ENCODE measurements around the gene PRSS16.
A peak's percentile ranks its signal among the peaks of the same experiment; 100 is the strongest.
"Not testable (repeated sequence)": the region's sequence is repeated elsewhere in the genome, so short reads cannot be mapped to it uniquely, and the experiment has no call there.

The PRSS16 gene, protein sequence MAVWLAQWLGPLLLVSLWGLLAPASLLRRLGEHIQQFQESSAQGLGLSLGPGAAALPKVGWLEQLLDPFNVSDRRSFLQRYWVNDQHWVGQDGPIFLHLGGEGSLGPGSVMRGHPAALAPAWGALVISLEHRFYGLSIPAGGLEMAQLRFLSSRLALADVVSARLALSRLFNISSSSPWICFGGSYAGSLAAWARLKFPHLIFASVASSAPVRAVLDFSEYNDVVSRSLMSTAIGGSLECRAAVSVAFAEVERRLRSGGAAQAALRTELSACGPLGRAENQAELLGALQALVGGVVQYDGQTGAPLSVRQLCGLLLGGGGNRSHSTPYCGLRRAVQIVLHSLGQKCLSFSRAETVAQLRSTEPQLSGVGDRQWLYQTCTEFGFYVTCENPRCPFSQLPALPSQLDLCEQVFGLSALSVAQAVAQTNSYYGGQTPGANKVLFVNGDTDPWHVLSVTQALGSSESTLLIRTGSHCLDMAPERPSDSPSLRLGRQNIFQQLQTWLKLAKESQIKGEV

DNA sequence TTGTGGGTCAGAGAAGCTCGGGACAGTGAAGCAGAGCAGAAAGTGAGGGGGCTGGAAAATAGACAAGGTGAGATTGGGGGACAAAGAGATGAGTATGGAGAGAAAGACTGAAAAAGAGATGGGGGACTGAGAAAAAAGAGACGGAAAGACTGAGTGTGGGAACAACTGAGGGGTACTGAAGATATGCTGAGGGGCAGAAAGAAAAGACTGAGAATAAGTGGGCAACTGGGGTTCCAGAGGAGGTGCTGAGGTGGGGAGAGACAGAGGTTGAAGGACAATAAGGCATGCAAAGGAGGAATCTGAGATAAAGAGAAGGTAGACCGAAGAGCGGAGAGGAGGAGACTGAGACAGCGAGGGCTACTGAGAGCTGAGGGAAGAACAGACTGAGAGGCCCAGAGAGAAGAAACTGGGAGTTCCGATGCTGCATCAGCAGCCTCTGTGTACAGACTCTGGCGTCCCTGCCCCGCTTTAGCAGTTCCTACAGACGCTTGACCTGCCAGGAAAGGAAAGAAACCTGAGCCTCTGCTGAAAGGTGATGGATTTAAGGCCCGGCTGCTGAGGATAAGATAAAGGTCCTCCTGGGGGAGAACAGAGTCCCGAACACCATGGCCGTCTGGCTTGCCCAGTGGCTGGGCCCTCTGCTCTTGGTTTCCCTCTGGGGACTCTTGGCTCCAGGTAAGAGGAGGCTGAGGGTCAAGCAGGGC, at the start of gene PRSS16:
Gene PRSS16, plus strand, starts transcription at position 569 of the 704 bp plus-strand sequence. Its CDS starts 37 bp downstream, at position 606.
- H3K4me1 ChIP-seq (ENCODE audit: control insufficient read depth, insufficient read depth, low read length) = peaks cover 9% of the 10 kb centered on the region
- no peak within 1 kb of the TSS for H3K27ac ChIP-seq (ENCODE audit: low read depth, low read length)
- peaks cover 42% of the 10 kb centered on the region for H3K27me3 ChIP-seq (ENCODE audit: control insufficient read depth, insufficient read depth, low read length)
- H3K4me3 ChIP-seq (ENCODE audit: low read depth, low read length) = no peak within 1 kb of the TSS
- H3K9ac ChIP-seq (ENCODE audit: low read length) = no peak within 1 kb of the TSS
- H3K9me3 ChIP-seq (ENCODE audit: control insufficient read depth, insufficient read depth, low read depth, low read length) = no peaks in the 10 kb centered on the region
- no peaks in the 10 kb centered on the region for H3K36me3 ChIP-seq (ENCODE audit: control insufficient read depth, insufficient read depth, low read length)

DNA sequence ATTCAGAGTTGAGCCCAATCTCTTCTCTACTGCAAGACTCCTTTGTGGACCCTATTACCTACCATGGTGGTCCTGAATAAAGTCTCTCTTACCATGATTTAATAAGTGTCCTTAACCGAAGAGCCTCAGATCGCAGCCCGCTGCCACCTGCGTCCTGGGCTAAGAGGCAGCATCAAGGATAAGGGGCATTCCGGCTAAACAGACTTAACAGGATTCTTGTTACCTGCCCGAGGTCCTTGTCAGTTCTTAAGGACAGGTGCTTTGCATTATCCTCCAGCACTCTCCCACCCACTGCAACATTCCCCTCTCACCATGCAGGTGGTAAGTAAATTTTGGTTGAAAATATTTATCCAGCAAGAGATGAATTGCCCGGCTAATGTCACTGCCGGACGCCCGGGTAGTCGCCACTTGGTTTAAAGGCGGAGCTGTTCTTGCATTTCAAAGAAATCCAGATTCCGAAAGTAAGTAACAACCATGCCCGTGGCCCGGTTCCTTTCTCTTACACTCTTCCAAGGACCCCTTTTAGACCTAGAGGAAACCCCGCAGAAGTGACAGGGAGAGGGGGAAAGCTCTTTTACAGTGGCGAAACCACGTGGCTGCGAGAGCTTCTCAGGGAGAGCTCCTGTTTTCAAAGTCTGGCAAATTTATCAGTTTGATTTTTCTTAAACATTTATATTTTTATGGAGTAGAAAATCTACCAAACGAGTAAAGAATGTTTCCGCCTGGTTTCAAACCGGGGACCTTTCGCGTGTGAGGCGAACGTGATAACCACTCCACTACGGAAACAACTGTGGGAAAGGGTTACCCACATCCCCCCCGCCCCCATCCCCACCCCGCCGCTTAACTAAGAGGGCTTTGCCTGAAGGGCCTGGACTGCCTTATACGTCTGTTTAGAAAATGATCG, 41.9 kb upstream of the PRSS16 start:
- peaks cover 11% of the 10 kb centered on the region for H3K4me1 ChIP-seq (ENCODE audit: control insufficient read depth, insufficient read depth, low read length)
- H3K9me3 ChIP-seq (ENCODE audit: control insufficient read depth, insufficient read depth, low read depth, low read length) = no peaks in the 10 kb centered on the region
- H3K9ac ChIP-seq (ENCODE audit: low read length) = no peak overlapping the region
- H3K27ac ChIP-seq (ENCODE audit: low read depth, low read length) = no peak overlapping the region
- H3K36me3 ChIP-seq (ENCODE audit: control insufficient read depth, insufficient read depth, low read length) = no peaks in the 10 kb centered on the region
- 0 out of 2 replicates have a peak, but pooled peaks cover 6% of the 10 kb centered on the region for H3K27me3 ChIP-seq (ENCODE audit: control insufficient read depth, insufficient read depth, low read length)
- H3K4me3 ChIP-seq (ENCODE audit: low read depth, low read length) = peak overlapping the region; percentile 63

DNA sequence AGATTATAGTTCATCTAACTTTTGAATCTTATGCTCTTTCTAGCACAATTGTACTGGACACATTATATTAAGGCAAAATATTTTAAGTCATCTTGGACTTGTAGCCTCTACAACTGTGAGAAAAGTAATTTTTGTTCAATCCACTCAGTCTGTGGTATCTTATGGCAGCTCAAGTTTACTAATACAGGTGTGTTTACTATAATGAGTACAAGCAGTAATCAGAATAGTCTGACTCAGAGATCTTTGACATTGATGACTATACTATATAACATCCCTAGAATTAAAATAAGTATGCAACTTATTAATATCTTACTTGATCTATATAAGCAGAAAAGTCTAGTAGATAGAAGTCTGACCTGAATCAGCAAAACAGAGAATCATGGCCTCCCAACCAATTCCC, 40.7 kb upstream of the PRSS16 start:
- 0 out of 2 replicates have a peak, but pooled peaks cover 6% of the 10 kb centered on the region for H3K27me3 ChIP-seq (ENCODE audit: control insufficient read depth, insufficient read depth, low read length)
- no peak overlapping the region for H3K4me3 ChIP-seq (ENCODE audit: low read depth, low read length)
- H3K9ac ChIP-seq (ENCODE audit: low read length) = no peak overlapping the region

DNA sequence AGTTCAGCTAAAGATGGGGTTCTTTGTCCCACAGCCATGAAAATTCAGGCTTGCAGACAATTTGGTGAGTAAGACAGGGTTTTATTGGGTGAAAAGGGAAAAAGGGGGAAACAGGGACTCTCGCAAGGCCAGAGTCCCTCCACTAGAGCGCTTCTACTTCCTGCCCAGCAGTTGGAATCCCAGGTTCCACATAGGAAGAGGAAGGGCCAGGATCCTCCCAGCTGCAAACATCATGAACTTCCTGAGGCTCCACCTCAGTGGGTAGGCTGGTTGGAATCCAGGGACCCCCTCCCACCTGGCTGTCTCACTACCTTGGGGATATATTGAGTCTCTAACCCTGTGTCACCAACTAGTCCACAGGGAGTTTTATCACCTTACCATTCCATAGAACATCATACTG, 39.5 kb upstream of the PRSS16 start:
- H3K9ac ChIP-seq (ENCODE audit: low read length) = no peak overlapping the region
- peaks cover 11% of the 10 kb centered on the region for H3K4me1 ChIP-seq (ENCODE audit: control insufficient read depth, insufficient read depth, low read length)
- 0 out of 2 replicates have a peak, but pooled peaks cover 6% of the 10 kb centered on the region for H3K27me3 ChIP-seq (ENCODE audit: control insufficient read depth, insufficient read depth, low read length)
- H3K9me3 ChIP-seq (ENCODE audit: control insufficient read depth, insufficient read depth, low read depth, low read length) = no peaks in the 10 kb centered on the region
- no peaks in the 10 kb centered on the region for H3K36me3 ChIP-seq (ENCODE audit: control insufficient read depth, insufficient read depth, low read length)
- H3K4me3 ChIP-seq (ENCODE audit: low read depth, low read length) = peak overlapping the region; percentile 34; the same call in 1 of the 2 replicates
- no peak overlapping the region for H3K27ac ChIP-seq (ENCODE audit: low read depth, low read length)

More for the DNA sequence above, 40.7 kb upstream of the PRSS16 start:
- H3K4me1 ChIP-seq (ENCODE audit: control insufficient read depth, insufficient read depth, low read length) = peaks cover 11% of the 10 kb centered on the region
- no peak overlapping the region for H3K27ac ChIP-seq (ENCODE audit: low read depth, low read length)
- H3K36me3 ChIP-seq (ENCODE audit: control insufficient read depth, insufficient read depth, low read length) = no peaks in the 10 kb centered on the region
- H3K9me3 ChIP-seq (ENCODE audit: control insufficient read depth, insufficient read depth, low read depth, low read length) = no peaks in the 10 kb centered on the region

DNA sequence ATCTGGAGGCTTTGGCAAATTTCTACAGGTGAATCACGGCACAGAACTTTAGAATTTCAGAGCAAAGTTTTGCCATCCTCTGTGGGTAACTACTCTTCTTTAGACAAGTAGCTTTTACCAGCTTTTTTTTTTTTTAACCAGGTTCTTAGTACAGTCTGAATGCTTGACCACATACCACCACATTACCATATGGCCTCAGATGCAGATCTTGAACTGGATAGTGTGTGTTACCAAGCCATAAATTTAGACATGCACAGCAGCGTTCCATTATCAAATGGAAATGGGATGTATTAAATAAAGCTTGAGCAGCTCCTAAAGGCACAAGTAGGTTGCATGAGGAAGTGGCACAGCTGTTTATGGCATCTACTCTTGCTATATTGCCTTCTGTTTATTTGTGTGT, 38.3 kb upstream of the PRSS16 start:
- H3K4me1 ChIP-seq (ENCODE audit: control insufficient read depth, insufficient read depth, low read length) = peaks cover 11% of the 10 kb centered on the region
- no peak overlapping the region for H3K27ac ChIP-seq (ENCODE audit: low read depth, low read length)
- no peaks in the 10 kb centered on the region for H3K36me3 ChIP-seq (ENCODE audit: control insufficient read depth, insufficient read depth, low read length)
- no peak overlapping the region for H3K9ac ChIP-seq (ENCODE audit: low read length)
- 0 out of 2 replicates have a peak, but pooled peaks cover 6% of the 10 kb centered on the region for H3K27me3 ChIP-seq (ENCODE audit: control insufficient read depth, insufficient read depth, low read length)
- no peaks in the 10 kb centered on the region for H3K9me3 ChIP-seq (ENCODE audit: control insufficient read depth, insufficient read depth, low read depth, low read length)
- peak overlapping the region; percentile 47; the same call in 1 of the 2 replicates for H3K4me3 ChIP-seq (ENCODE audit: low read depth, low read length)

DNA sequence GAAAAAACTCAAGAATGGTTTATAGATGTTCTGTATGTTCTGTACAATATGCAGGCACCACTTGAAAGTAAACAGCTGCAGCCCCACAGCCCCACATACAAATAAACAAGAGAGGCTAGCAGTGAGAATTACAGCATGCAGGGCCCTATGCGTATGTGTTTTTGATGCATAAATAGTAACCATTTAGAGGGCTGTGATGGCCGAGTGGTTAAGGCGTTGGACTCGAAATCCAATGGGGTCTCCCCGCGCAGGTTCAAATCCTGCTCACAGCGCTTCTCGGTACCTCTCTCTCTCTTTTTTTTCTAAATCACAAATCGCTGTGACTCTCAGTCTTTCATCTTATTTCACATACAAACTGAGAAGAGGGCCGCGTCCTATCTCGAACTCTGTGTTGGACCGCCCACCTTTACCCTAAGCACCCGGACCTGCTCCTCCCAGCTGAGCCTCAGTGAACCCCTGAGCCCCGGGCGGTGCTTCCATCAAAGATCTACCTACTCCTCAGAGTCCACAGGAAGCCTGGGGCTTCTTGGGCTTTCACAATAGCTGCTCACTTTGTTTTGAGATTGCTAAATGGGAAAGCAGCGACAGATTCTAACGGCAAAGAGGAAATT, 37.7 kb upstream of the PRSS16 start:
- Histone ChIP-seq H3K9ac (ENCODE audit: low read length) (no peak overlapping the region), H3K36me3 (ENCODE audit: control insufficient read depth, insufficient read depth, low read length) (no peaks in the 10 kb centered on the region), H3K27me3 (ENCODE audit: control insufficient read depth, insufficient read depth, low read length) (0 out of 2 replicates have a peak, but pooled peaks cover 6% of the 10 kb centered on the region), H3K9me3 (ENCODE audit: control insufficient read depth, insufficient read depth, low read depth, low read length) (no peaks in the 10 kb centered on the region), H3K27ac (ENCODE audit: low read depth, low read length) (no peak overlapping the region), H3K4me3 (ENCODE audit: low read depth, low read length) (peak overlapping the region; percentile 47; the same call in 1 of the 2 replicates), H3K4me1 (ENCODE audit: control insufficient read depth, insufficient read depth, low read length) (peaks cover 11% of the 10 kb centered on the region)

DNA sequence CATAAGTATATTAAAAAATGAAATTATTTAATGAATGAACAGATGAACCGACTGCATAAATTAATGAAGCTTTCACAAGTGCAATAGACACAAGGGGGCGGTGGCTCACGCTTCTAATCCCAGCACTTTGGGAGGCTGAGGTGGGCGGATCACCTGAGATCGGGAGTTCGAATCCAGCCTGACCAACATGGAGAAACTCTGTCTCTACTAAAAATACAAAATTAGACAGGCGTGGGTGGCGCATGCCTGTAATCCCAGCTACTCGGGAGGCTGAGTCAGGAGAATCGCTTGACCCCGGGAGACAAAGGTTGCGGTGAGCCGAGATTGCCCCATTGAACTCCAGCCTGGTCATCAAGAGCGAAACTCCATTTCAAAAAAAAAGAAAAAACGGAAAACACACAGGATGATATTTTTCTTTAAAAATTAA, 34.4 kb upstream of the PRSS16 start:
- not testable (repeated sequence) for H3K36me3 ChIP-seq (ENCODE audit: control insufficient read depth, insufficient read depth, low read length); H3K9ac ChIP-seq (ENCODE audit: low read length); H3K27ac ChIP-seq (ENCODE audit: low read depth, low read length); H3K27me3 ChIP-seq (ENCODE audit: control insufficient read depth, insufficient read depth, low read length); H3K9me3 ChIP-seq (ENCODE audit: control insufficient read depth, insufficient read depth, low read depth, low read length); H3K4me1 ChIP-seq (ENCODE audit: control insufficient read depth, insufficient read depth, low read length)
- H3K4me3 ChIP-seq (ENCODE audit: low read depth, low read length) = peak overlapping the region; percentile 82; the same call in 1 of the 2 replicates

DNA sequence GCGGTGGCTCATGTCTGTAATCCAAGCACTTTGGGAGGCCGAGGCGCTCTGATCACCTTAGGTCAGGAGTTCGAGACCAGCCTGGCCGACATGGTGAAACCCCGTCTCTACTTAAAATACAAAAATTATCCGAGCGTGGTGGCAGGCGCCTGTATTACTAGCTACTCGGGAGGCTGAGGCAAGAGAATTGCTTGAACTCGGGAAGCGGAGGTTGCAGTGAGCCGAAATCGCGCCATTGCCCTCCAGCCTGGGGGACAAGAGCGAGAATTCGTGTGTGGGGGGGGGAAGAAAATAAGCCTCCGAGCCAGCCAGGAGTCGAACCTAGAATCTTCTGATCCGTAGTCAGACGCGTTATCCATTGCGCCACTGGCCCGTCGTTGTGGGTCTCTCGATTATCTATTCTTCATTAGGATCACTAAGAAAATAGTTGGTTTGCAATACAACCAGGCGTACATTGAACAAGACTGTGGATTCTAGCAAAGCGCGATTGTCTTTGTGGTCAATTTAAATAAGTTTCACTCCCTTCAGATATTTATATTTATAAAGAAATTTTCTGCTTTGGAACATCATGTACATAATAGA, 33.9 kb upstream of the PRSS16 start:
- peak overlapping the region; percentile 82 for H3K4me3 ChIP-seq (ENCODE audit: low read depth, low read length)
- H3K4me1 ChIP-seq (ENCODE audit: control insufficient read depth, insufficient read depth, low read length) = no peaks in the 10 kb centered on the region; the same call in 1 of the 2 replicates
- no peaks in the 10 kb centered on the region for H3K9me3 ChIP-seq (ENCODE audit: control insufficient read depth, insufficient read depth, low read depth, low read length)
- peak overlapping the region; percentile 68 for H3K9ac ChIP-seq (ENCODE audit: low read length)
- H3K36me3 ChIP-seq (ENCODE audit: control insufficient read depth, insufficient read depth, low read length) = no peaks in the 10 kb centered on the region
- H3K27ac ChIP-seq (ENCODE audit: low read depth, low read length) = no peak overlapping the region
- no peaks in the 10 kb centered on the region for H3K27me3 ChIP-seq (ENCODE audit: control insufficient read depth, insufficient read depth, low read length)

DNA sequence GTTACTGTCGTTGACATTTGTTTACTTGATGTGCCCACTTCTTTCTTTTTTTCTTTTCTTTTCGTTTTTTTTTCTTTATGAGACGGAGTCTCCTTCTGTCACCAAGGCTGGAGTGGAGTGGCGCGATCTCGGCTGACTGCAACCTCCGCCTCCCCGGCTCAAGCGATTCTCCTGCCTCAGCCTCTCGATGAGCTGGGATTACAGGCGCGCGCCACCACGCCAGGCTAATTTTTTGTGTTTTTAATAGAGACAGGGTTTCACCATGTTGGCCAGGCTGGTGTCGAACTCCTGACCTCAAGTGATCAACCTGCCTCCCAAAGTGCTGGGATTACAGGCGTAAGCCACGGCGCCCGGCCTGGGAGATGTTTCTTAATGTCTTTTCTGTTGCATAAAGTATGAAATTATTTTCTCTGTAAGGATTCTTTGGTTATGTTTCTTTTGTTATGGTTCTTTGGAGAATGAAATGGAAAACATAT, 33.3 kb upstream of the PRSS16 start:
- H3K27ac ChIP-seq (ENCODE audit: low read depth, low read length) = no peak overlapping the region
- peak overlapping the region; percentile 82 for H3K4me3 ChIP-seq (ENCODE audit: low read depth, low read length)
- H3K9ac ChIP-seq (ENCODE audit: low read length) = peak overlapping the region; percentile 51
- no peaks in the 10 kb centered on the region; the same call in 1 of the 2 replicates for H3K4me1 ChIP-seq (ENCODE audit: control insufficient read depth, insufficient read depth, low read length)
- no peaks in the 10 kb centered on the region for H3K9me3 ChIP-seq (ENCODE audit: control insufficient read depth, insufficient read depth, low read depth, low read length)
- no peaks in the 10 kb centered on the region for H3K27me3 ChIP-seq (ENCODE audit: control insufficient read depth, insufficient read depth, low read length)
- no peaks in the 10 kb centered on the region for H3K36me3 ChIP-seq (ENCODE audit: control insufficient read depth, insufficient read depth, low read length)

DNA sequence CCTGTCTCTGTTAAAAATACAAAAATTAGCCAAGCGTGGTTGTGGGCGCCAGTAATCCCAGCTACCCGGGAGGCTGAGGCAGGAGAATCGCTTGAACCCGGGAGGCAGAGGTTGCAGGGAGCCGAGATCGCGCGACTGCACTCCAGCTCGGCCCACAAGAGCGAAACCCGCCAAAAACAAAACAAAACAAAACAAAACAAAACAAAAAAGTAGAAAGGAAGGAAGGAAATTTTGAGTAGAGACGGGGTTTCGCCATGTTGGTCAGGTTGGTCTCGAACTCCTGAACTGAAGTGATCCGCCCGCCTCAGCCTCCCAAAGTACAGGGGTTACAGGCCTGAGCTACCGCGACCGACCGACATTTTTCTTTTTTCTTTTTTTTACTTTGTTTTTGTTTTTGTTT, 30.6 kb upstream of the PRSS16 start:
- Histone ChIP-seq H3K9ac (ENCODE audit: low read length) (no peak overlapping the region), H3K4me1 (ENCODE audit: control insufficient read depth, insufficient read depth, low read length) (no peaks in the 10 kb centered on the region), H3K36me3 (ENCODE audit: control insufficient read depth, insufficient read depth, low read length) (no peaks in the 10 kb centered on the region), H3K9me3 (ENCODE audit: control insufficient read depth, insufficient read depth, low read depth, low read length) (no peaks in the 10 kb centered on the region), H3K4me3 (ENCODE audit: low read depth, low read length) (no peak overlapping the region), H3K27me3 (ENCODE audit: control insufficient read depth, insufficient read depth, low read length) (no peaks in the 10 kb centered on the region), H3K27ac (ENCODE audit: low read depth, low read length) (no peak overlapping the region)
